HG03108 (cell line): Measurements from ENCODE around the gene RPL36AL.
"Not testable (repeated sequence)": the region's sequence is repeated elsewhere in the genome, so short reads cannot be mapped to it uniquely, and the experiment has no call there.

Experiments
- ATAC-seq: cut with Tn5 transposase; IDR thresholded peaks from one replicate; pipeline ENCODE4 v1.9.1; 2021; ENCODE audit warnings: moderate library complexity; ENCODE audit not compliant: unreplicated experiment

The RPL36AL gene

GRCh38 chr14:49620182-49621113 is at the start of gene RPL36AL, which contains the start of gene MGAT2:
RPL36AL (minus strand) TSS chr14:49620626; CDS start chr14:49619104, 1,522 bp downstream.
MGAT2 (plus strand) TSS chr14:49620799; CDS start chr14:49621269, 470 bp downstream.
- peak; percentile 95 for ATAC-seq

- ATAC-seq = no peak
Measured at GRCh38 chr14:49659526-49660455, 39.4 kb upstream of the RPL36AL start.

GRCh38 chr14:49657500-49657899 is 37.1 kb upstream of the RPL36AL start:
- ATAC-seq = not testable (repeated sequence)

GRCh38 chr14:49654511-49654910 is 34.1 kb upstream of the RPL36AL start:
- ATAC-seq = no peak

- ATAC-seq = no peak
Measured at GRCh38 chr14:49653508-49653907, 33.1 kb upstream of the RPL36AL start.

GRCh38 chr14:49642163-49642562 is 21.7 kb upstream of the RPL36AL start:
- ATAC-seq = no peak

- no peak for ATAC-seq
Measured at GRCh38 chr14:49641697-49642129, 21.3 kb upstream of the RPL36AL start.

GRCh38 chr14:49640540-49641417 is 20.4 kb upstream of the RPL36AL start:
- ATAC-seq = no peak

- no peak for ATAC-seq
Measured at GRCh38 chr14:49637534-49638078, 17.2 kb upstream of the RPL36AL start.

- no peak for ATAC-seq
Measured at GRCh38 chr14:49636866-49637265, 16.4 kb upstream of the RPL36AL start.

GRCh38 chr14:49634547-49635334 is 14.3 kb upstream of the RPL36AL start, which contains the start of gene DNAAF2:
DNAAF2 (minus strand) TSS chr14:49635244; CDS start chr14:49635149, 95 bp downstream.
- ATAC-seq = peak; percentile 28

- ATAC-seq = peak; percentile 75
Measured at GRCh38 chr14:49633640-49634546, 13.5 kb upstream of the RPL36AL start.

GRCh38 chr14:49623941-49624839 is 3.8 kb upstream of the RPL36AL start:
- no peak for ATAC-seq

- no peak for ATAC-seq
Measured at GRCh38 chr14:49623387-49623786, 3.0 kb upstream of the RPL36AL start.

GRCh38 chr14:49622022-49622607 is 1.7 kb upstream of the RPL36AL start:
- ATAC-seq = no peak

- ATAC-seq = peak; percentile 18
Measured at GRCh38 chr14:49621114-49621881, 872 bp upstream of the RPL36AL start.
